HL-60 (cell line): ENCODE results near the gene RBCK1.

Experiments used
- CTCF ChIP-seq: IDR thresholded peaks from one replicate; pipeline ENCODE4 v1.5.1; 2011; ENCODE audit warnings: low read length, control low read depth, inconsistent platforms; ENCODE audit not compliant: insufficient read depth
- GABPA ChIP-seq: IDR thresholded peaks from 2 replicates; pipeline ENCODE4 v1.6.1; 2012; ENCODE audit warnings: low read depth
- POLR2AphosphoS5 ChIP-seq: IDR thresholded peaks from 2 replicates; pipeline ENCODE4 v1.6.1; 2012; ENCODE audit warnings: low read depth
- SPI1 ChIP-seq: IDR thresholded peaks from 2 replicates; pipeline ENCODE4 v1.6.1; 2012; ENCODE audit warnings: low read depth, mild to moderate bottlenecking, borderline replicate concordance
- TF ChIP-seq, protein P1 (sequence below): IDR thresholded peaks from 2 replicates; pipeline ENCODE4 v1.6.1; 2012; ENCODE audit warnings: low read depth; ENCODE audit not compliant: insufficient replicate concordance

- TF ChIP-seq CTCF (no peak), POLR2AphosphoS5 (no peak), SPI1 (no peak), GABPA (no peak)
- TF ChIP-seq, protein P1, sequence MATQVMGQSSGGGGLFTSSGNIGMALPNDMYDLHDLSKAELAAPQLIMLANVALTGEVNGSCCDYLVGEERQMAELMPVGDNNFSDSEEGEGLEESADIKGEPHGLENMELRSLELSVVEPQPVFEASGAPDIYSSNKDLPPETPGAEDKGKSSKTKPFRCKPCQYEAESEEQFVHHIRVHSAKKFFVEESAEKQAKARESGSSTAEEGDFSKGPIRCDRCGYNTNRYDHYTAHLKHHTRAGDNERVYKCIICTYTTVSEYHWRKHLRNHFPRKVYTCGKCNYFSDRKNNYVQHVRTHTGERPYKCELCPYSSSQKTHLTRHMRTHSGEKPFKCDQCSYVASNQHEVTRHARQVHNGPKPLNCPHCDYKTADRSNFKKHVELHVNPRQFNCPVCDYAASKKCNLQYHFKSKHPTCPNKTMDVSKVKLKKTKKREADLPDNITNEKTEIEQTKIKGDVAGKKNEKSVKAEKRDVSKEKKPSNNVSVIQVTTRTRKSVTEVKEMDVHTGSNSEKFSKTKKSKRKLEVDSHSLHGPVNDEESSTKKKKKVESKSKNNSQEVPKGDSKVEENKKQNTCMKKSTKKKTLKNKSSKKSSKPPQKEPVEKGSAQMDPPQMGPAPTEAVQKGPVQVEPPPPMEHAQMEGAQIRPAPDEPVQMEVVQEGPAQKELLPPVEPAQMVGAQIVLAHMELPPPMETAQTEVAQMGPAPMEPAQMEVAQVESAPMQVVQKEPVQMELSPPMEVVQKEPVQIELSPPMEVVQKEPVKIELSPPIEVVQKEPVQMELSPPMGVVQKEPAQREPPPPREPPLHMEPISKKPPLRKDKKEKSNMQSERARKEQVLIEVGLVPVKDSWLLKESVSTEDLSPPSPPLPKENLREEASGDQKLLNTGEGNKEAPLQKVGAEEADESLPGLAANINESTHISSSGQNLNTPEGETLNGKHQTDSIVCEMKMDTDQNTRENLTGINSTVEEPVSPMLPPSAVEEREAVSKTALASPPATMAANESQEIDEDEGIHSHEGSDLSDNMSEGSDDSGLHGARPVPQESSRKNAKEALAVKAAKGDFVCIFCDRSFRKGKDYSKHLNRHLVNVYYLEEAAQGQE, result no peak
These were observed 8.0 kb upstream of the RBCK1 start for GRCh38 chr20:400128-400453.
